HEK293T (cell line): Measurements from ENCODE around the gene RRP15.

ENCODE experiments used
- ARNT ChIP-seq: fragments of 450-650 bp; IDR thresholded peaks from 2 replicates; pipeline ENCODE4 v1.6.1; 2017; ENCODE audit warnings: mild to moderate bottlenecking
- ELF4 ChIP-seq: fragments of 450-650 bp; IDR thresholded peaks from 2 replicates; pipeline ENCODE4 v1.6.1; 2017; ENCODE audit warnings: antibody characterized with exemption
- FOXA1 ChIP-seq: fragments of 450-650 bp; IDR thresholded peaks from 2 replicates; pipeline ENCODE4 v1.6.1; 2016; ENCODE audit warnings: mild to moderate bottlenecking
- FOXM1 ChIP-seq: fragments of 450-650 bp; IDR thresholded peaks from 2 replicates; pipeline ENCODE4 v1.6.1; 2017; ENCODE audit warnings: mild to moderate bottlenecking, borderline replicate concordance
- NFRKB ChIP-seq: fragments of 450-650 bp; IDR thresholded peaks from 2 replicates; pipeline ENCODE4 v1.6.1; 2016; ENCODE audit warnings: mild to moderate bottlenecking, moderate library complexity
- SP1 ChIP-seq: fragments of 450-650 bp; IDR thresholded peaks from 2 replicates; pipeline ENCODE4 v1.6.1; 2017
- SUZ12 ChIP-seq: fragments of 450-650 bp; IDR thresholded peaks from 2 replicates; pipeline ENCODE4 v1.6.1; 2016; ENCODE audit warnings: mild to moderate bottlenecking
- ZNF384 ChIP-seq: fragments of 450-650 bp; IDR thresholded peaks from 2 replicates; pipeline ENCODE4 v1.6.1; 2016

- TF ChIP-seq SP1 (no peak), FOXA1 (no peak), FOXM1 (no peak), ZNF384 (no peak), ELF4 (no peak), SUZ12 (no peak), ARNT (no peak), NFRKB (no peak)
These were observed 61.5 kb downstream of the RRP15 start for GRCh38 chr1:218346391-218347204.
